ENCODE data around the gene LRP10. TPM values are rescaled to one million over a fixed set of nuclear protein-coding genes. Genes with fewer than 3 reads are reported as not detected.
"Not testable (repeated sequence)": the region's sequence is repeated elsewhere in the genome, so short reads cannot be mapped to it uniquely, and the experiment has no call there.

The LRP10 gene
- total RNA-seq, 1 donor from 2014 or later, result 173 TPM

DNA sequence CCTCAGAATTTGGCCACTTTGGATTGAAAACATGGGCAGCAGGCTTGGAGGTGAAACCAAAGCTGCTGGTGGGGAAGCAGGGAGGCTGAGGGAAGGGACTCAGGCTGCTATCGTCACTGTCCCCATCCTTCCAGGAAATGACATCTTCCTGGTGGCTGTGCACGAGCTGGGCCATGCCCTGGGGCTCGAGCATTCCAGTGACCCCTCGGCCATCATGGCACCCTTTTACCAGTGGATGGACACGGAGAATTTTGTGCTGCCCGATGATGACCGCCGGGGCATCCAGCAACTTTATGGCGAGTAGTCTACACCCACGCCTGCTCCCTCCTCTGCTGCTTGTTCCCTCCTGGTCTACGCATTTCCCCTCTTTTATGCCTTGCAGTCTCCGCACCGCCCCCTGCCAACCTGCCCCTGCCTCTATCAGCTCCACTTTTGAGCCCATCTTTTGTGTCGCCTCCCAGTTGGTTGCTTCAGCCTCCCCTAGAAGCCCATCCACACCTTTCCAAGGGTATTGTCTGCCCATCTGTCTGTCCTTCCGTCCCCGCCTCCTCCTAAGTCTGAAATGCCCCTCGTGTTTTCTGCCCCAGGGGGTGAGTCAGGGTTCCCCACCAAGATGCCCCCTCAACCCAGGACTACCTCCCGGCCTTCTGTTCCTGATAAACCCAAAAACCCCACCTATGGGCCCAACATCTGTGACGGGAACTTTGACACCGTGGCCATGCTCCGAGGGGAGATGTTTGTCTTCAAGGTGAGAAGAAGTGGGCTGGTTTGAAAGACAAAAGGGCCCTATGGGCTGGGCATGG, 28.2 kb upstream of the LRP10 start:
- ATAC-seq, result no peak

DNA sequence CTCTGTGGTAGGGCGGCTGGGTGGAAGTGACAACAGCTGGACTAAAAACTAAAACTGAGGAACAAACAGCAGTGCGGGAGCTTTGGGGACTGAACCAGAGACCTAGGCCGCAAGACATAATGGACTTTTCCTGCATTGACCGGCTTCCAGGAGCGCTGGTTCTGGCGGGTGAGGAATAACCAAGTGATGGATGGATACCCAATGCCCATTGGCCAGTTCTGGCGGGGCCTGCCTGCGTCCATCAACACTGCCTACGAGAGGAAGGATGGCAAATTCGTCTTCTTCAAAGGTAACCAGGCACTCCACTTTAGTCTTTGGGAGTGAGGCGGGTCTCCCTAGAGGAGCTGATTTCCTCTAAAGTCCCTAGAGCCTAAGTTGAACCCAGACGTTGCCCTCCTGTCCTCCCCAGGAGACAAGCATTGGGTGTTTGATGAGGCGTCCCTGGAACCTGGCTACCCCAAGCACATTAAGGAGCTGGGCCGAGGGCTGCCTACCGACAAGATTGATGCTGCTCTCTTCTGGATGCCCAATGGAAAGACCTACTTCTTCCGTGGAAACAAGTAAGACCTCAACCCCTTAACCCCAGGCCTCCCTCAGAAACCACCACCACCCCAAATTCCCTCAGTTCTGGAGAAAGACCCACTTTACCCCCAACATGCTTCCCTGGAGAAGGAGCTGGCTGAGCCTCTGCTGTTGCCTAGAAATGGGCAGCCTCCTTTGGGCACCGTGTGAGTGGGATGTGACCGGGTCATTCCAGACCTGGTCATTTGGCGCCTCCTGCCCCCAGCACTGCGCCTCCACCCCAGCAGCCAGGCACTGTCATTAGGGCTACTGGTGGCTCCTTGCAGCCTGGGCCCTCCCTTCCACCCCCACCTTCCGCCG, 27.1 kb upstream of the LRP10 start:
- ATAC-seq, result no peak

DNA sequence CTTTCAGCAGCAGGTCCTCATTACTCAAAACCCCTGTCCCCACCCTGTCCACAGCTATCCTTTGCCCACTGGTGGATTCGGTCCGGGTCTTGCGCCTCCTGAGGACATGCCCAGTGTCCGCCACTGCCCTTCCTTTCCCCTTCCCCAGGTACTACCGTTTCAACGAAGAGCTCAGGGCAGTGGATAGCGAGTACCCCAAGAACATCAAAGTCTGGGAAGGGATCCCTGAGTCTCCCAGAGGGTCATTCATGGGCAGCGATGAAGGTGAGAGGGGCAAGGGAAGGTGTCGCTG, 26.5 kb upstream of the LRP10 start:
- ATAC-seq, result no peak

DNA sequence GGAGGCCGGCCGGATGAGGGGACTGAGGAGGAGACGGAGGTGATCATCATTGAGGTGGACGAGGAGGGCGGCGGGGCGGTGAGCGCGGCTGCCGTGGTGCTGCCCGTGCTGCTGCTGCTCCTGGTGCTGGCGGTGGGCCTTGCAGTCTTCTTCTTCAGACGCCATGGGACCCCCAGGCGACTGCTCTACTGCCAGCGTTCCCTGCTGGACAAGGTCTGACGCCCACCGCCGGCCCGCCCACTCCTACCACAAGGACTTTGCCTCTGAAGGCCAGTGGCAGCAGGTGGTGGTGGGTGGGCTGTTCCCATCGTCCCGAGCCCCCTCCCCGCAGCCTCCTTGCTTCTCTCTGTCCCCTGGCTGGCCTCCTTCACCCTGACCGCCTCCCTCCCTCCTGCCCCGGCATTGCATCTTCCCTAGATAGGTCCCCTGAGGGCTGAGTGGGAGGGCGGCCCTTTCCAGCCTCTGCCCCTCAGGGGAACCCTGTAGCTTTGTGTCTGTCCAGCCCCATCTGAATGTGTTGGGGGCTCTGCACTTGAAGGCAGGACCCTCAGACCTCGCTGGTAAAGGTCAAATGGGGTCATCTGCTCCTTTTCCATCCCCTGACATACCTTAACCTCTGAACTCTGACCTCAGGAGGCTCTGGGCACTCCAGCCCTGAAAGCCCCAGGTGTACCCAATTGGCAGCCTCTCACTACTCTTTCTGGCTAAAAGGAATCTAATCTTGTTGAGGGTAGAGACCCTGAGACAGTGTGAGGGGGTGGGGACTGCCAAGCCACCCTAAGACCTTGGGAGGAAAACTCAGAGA, 25.5 kb upstream of the LRP10 start:
- ATAC-seq, result no peak

DNA sequence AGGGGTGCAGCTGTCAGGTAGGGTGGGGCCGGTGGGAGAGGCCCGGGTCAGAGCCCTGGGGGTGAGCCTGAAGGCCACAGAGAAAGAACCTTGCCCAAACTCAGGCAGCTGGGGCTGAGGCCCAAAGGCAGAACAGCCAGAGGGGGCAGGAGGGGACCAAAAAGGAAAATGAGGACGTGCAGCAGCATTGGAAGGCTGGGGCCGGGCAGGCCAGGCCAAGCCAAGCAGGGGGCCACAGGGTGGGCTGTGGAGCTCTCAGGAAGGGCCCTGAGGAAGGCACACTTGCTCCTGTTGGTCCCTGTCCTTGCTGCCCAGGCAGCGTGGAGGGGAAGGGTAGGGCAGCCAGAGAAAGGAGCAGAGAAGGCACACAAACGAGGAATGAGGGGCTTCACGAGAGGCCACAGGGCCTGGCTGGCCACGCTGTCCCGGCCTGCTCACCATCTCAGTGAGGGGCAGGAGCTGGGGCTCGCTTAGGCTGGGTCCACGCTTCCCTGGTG, 24.7 kb upstream of the LRP10 start:
- ATAC-seq, result no peak

DNA sequence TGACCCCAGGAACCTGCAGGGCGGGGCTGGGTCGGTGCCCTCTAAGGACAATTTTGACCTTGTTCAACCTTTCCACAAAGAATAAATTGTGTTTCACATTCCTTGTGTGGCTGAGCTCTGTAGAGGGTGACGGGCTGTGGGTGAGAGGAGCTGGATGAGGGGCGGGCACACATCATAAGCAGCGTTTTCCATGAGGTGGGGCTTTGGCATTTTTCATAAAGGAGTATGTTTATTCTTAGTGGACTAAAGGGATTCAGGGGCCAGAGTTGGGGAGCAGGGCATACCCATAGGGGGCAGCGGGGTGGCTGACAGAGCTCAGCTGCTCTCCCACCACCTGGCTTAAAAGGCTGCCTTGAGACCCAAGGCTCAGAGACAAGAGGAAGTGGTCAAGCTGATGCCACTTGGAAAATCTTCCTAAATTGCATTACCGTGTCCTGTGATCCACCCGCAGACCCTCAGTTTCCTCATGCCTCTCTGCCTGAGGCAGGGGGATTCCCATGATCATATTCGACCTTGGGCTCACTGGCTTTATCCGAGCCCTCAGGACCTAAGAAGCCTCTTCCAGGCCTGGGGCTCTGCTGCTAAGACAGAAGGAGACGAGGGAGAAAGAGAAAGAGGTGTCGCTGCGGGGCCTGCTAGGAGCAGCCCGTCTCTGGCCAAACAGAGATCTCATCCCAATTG, 23.7 kb upstream of the LRP10 start:
- no peak for ATAC-seq

DNA sequence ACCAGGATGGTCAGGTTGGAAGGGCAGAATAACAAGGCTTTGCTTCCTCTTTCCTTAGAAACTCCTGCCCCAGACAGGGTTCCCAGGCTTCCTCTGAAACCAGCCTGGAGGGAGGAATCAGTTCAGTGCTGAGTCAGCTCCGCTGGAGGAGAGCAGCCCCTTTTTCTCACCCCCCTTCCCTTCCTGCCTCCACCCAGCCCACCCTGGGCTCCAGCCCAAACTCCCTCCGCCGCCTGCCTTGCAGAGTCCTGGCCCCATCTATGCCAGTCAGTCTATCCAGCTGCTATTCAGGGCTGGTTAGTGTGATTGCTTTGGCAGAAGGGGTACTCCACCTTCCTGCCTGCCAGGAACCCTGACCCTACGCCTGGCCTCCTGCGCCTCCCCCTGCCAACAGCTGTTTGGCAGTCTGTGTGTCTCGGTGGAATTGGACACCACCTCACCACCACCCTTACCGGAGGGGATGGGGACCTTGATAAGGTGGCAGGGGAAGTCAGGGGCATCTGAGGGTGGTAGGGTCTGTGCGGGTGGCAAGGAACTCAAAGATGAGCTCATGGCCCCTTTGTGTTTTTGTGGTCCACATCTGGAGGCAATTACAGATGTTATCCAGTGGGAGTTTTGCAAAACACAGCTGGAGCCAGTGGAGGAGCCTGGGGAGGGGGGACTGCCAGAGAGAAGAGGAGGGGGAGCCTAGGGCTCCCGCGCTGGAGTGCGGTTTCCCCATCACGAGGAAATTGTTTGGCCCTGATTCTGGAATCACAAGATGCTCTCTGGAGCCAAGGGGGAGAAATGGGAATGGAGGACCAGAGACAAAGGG, 23.0 kb upstream of the LRP10 start:
- peak; percentile 26 for ATAC-seq

DNA sequence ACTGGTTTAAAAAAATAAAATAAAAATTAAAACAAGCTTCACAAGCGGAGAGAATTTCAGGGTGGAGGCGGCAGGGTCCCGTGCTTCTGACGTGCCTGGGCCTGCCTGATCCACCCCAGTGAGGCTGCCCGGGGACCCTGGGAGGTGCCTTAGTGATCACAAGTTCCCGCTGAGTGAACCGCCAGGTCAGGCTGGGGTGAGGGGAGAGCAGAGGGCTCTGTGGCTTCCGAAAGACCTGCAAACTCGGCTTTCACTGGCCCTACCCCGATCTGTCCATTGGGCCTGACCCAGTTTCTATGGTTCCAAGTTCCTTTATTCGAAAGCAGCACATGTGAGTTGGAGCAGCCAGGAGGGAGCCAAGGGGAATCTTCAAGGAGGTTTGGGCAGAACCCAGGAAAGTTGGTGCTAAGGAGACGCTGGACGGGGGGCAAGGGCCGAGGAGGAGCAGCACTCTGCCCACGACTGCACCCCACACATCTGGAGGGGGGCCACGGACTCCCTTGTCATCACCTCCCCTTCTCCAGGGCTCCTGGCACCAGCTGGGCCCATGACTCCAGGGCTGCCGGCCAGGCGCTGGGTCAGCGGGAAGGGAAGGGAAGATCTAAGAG, 22.2 kb upstream of the LRP10 start:
- ATAC-seq, result peak; percentile 24

DNA sequence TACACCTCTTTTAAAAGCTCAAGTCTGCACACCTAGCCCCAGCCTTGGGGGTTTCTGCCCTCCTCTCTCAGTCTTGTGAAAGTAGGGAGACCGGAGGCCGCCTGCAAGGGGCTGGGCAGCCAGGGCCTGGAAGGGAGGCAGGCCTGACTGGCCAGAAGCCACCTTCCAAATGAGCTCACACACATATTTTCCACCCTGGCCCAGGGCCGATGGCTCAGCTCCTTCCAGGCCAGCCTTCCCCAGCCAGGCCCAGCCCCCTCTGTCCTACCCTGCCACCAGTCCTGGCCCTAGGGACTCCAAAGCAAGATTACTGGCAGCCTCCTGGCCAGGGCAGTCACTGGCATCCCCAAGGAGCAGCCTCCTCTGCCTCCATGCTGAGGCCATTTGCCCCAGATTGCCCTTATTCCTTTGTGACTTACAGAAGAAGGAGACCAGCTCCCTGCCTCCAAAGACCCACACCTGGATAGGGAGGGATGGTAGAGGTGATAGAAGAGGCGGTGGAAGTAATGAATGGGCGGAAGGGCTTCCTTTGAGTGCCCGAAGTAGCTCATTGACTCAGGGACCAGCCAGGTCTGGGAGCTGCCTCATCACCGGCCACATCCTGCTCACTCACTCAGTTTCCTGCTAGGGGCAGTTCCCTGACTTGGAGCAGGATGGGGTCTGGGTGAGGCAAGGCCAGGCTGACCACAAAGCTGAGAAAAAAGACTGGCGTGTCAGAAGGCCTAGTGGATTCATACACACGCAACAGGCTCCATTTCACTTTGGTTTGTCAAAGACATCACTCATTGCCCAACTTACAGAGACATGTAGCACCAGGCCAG, 20.4 kb upstream of the LRP10 start:
- ATAC-seq, result peak; percentile 36

DNA sequence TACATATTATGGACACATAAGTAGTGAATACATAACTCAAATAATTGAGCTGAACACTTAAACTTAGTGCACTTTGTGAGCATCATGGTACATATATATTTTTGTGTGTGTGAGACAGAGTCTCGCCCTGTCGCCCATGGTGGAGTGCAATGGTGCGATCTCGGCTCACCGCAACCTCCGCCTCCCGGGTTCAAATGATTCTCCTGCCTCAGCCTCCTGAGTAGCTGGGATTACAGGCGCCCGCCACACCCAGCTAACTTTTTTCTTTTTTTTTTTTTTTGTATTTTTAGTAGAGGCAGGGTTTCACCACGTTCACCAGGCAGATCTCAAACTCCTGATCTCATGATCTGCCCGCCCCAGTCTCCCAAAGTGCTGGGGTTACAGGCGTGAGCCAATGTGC, 19.4 kb upstream of the LRP10 start:
- ATAC-seq, result not testable (repeated sequence)

DNA sequence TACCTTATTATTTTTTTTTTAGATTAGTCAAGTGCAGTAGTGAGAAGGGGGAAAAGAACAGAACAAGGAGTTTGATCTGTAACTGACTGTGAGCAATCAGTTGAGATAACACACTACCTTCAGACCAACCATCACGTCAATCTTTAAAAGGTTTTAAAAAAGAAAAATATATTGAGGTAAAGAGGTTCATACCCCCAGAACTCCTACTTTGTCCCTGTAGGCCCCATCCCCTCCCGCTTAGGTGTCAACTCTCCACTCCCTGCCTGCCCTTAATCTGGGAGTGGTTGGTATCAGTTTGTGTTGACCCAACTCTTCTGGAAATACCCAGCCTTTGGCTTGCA, 19.0 kb upstream of the LRP10 start:
- ATAC-seq, result no peak

DNA sequence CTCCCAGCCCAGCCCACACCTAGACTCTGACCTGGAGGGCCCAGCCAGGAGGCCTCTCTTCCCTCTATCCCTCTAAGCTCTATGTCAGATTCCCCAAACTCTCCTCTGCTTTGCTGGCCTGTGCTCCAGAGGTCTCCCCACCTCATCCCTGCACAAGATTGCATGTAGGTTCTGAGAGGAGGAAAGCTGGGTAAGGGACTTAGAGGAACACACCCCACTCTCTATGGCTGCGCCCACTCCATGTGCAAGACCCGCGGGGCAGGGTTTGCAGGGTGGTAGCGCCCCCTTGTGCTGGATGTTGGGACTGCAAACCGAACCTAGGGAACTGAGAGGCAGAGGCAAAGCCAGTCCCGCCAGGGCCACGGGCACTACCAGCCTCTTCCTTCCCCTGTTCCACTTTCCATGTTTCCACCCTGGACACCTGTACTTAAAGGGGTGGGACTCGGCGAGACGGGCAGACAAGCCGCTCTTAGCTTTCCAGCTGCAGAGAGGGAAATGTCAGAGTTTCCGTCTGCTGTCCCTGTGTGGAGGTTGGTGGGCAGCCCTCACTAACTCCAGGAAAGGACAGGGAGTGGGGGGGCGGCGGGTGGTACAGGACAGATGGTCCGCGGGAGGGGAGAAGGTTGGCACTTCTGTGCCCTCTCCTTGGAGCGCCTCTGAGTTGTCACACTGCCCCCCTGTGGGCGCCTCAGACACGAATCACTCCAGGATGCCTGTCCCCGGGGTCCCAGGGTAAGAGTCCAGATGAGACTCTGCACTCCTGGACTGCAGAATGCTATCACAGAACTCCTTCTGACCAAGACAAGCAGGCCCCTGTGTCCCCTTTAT, 18.4 kb upstream of the LRP10 start:
- peak; percentile 76 for ATAC-seq

DNA sequence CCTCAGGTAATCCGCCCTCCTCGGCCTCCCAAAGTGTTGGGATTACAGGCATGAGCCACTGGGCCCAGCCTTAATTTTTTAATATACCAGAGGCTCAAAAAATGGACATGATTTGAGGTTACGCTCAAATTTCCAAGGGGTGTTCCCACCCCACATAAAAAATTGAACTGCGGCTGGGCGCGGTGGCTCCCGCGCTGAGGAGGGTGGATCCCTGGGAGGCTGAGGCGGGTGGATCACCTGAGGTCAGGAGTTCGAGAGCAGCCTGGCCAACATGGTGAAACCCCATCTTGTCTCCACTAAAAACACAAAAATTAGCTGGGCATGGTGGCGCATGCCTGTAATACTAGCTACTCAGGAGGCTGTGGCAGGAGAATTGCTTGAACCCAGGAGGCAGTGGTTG, 17.2 kb upstream of the LRP10 start:
- not testable (repeated sequence) for ATAC-seq

DNA sequence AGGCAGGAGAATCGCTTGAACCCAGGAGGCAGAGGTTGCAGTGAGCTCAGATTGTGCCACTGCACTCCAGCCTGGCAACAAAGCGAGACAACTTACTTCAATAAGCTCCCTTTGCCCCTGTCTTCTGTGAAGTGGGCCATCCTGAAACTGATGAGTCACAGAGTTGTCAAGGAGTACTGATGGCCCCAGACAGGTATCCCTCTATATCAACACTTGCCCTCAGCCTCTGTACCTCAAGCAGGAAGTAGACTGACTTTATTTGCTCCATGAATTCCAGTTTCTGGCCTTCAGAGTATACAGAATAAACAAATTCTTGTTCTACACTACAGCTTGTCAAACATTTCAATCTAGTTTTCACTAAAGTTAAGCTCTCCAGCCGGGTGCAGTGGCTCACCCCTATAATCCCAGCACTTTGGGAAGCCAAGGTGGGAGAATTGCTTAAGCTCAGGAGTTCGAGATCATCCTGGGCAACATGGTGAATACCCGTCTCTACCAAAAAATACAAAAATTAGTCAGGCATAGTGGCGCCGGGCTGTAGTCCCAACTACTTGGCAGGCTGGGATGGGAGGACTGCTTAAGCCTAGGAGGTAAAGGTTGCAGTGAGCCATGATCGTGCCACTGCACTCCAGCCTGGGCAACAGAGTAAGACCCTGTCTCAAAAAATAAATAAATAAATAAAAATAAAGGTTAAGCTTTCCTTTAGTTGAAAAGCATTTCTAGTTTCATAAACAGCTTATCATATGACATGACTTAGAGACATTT, 16.4 kb upstream of the LRP10 start:
- ATAC-seq, result no peak

DNA sequence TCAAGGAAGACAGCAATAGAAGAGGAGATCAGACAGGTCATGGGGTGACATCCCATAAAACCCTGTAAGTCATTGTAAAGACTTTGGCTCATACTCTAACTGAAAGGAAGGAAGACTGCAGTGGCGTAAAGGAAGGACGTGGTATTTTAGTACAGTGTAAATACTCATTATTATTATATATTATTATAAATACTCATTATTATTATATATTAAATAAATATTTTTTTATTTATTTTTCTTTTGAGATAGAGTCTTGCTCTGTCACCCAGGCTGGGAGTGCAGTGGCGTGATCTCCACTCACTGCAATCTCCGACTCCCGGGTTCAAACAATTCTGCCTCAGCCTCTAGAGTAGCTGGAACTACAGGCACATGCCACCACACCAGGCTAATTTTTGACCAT, 15.1 kb upstream of the LRP10 start:
- ATAC-seq, result no peak

DNA sequence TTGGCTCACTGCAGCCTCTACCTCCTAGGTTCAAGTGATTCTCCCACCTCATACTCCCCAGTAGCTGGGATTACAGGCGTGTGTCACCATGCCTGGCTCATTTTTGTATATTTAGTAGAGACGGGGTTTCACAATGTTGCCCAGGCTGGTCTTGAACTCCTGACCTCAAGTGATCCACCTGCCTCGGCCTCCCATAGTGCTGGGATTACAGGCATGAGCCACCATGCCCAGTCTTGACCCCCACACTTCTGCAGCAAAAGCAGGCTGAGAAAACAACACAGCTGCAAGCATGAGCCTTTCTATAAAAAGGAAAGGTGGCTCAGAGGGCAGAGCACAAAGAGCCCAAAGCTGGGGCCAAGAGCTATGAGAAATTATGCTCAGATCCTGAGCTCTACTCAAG, 11.2 kb upstream of the LRP10 start:
- not testable (repeated sequence) for ATAC-seq

DNA sequence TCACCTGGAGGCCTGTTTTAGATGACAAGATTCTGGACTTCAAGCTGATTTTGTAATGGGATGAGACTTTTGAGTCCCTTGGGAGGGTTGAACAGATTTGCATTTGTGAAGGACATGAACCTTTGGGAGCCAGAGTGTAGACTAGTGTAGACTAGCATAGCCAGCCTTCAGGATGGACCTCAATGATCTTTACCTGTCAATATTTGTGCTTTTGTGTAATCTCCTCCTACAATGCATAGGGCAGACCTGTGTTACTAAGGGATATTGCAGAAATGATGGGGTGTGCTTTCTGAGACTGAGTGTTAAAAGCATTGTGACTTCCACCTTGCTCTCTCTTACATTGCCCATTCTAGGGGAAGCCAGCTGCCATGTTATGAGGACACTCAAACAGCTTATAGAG, 9.9 kb upstream of the LRP10 start:
- ATAC-seq, result no peak

DNA sequence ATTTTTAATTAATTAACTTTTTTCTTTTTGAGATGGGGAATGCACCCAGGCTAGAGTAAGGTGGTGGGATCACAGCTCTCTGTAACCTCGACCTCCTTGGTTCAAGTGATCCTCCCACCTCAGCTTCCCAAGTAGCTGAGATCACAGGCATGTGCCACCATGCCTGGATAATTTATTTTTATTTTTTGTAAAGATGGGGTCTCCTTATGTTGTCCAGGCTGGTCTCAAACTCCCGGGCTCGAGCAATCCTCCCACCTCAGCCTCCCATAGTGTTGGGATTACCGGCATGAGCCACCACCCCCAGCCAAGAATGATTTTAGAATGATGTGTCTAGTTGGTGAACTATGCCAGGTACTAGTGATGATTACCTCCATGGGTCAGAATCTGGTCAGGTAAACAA, 6.6 kb upstream of the LRP10 start:
- ATAC-seq, result no peak

All from esophagus mucosa (tissue), 1 donor.